Mesendoderm (in vitro differentiated cells): ENCODE data around the gene IL23R.
"Not testable (repeated sequence)": the region's sequence is repeated elsewhere in the genome, so short reads cannot be mapped to it uniquely, and the experiment has no call there.

Experiments used
- DNase-seq: peaks from one replicate; pipeline ENCODE4 v3.0.0; 2013
- H2AK5ac ChIP-seq: 2 replicates; pipeline ENCODE4 v1.6.1; 2013; ENCODE audit warnings: low read length, inconsistent platforms
- H2BK120ac ChIP-seq: 2 replicates; pipeline ENCODE4 v1.6.1; 2013; ENCODE audit warnings: low read depth, mild to moderate bottlenecking, low read length, moderate library complexity, mixed read lengths
- H2BK15ac ChIP-seq: replicated peaks from 2 replicates; pipeline ENCODE4 v1.6.1; 2013; ENCODE audit warnings: low read depth, mild to moderate bottlenecking, moderate library complexity
- H2BK5ac ChIP-seq: 2 replicates; pipeline ENCODE4 v1.6.1; 2013; ENCODE audit warnings: low read length, inconsistent platforms
- H3K18ac ChIP-seq: 2 replicates; pipeline ENCODE4 v1.6.1; 2013; ENCODE audit warnings: mild to moderate bottlenecking, low read length, mixed read lengths
- H3K23ac ChIP-seq: one replicate; pipeline ENCODE4 v1.6.1; 2013; ENCODE audit warnings: low read length
- H3K27ac ChIP-seq: 2 replicates; pipeline ENCODE4 v1.5.1; 2013; ENCODE audit warnings: low read depth, mild to moderate bottlenecking, inconsistent platforms, low read length, moderate library complexity
- H3K27me3 ChIP-seq: 2 replicates; pipeline ENCODE4 v1.6.1; 2013; ENCODE audit warnings: low read length, control low read depth, mild to moderate bottlenecking, inconsistent platforms; ENCODE audit not compliant: insufficient read depth, poor library complexity
- H3K36me3 ChIP-seq: 2 replicates; pipeline ENCODE4 v1.6.1; 2013; ENCODE audit warnings: low read length, inconsistent platforms; ENCODE audit not compliant: control insufficient read depth, insufficient read depth
- H3K4ac ChIP-seq: one replicate; pipeline ENCODE4 v1.6.1; 2013; ENCODE audit warnings: low read depth, mild to moderate bottlenecking, low read length, moderate library complexity
- H3K4me1 ChIP-seq: 2 replicates; pipeline ENCODE4 v1.6.1; 2013; ENCODE audit warnings: low read depth, low read length, inconsistent platforms; ENCODE audit not compliant: control insufficient read depth
- H3K4me2 ChIP-seq: 2 replicates; pipeline ENCODE4 v1.6.1; 2013; ENCODE audit warnings: low read length
- H3K4me3 ChIP-seq: 2 replicates; pipeline ENCODE4 v1.5.1; 2013; ENCODE audit warnings: mild to moderate bottlenecking, low read length
- H3K56ac ChIP-seq: one replicate; pipeline ENCODE4 v1.6.1; 2013; ENCODE audit warnings: low read length
- H3K79me1 ChIP-seq: 2 replicates; pipeline ENCODE4 v1.6.1; 2013; ENCODE audit warnings: low read length, inconsistent platforms
- H3K79me2 ChIP-seq: 2 replicates; pipeline ENCODE4 v1.6.1; 2013; ENCODE audit warnings: mild to moderate bottlenecking, low read length; ENCODE audit not compliant: control insufficient read depth, insufficient read depth
- H3K9ac ChIP-seq: 2 replicates; pipeline ENCODE4 v1.6.1; 2013; ENCODE audit warnings: low read length, inconsistent platforms
- H4K5ac ChIP-seq: one replicate; pipeline ENCODE4 v1.6.1; 2013; ENCODE audit warnings: low read length
- H4K8ac ChIP-seq: one replicate; pipeline ENCODE4 v1.6.1; 2013; ENCODE audit warnings: low read depth, mild to moderate bottlenecking, control low read depth, low read length, moderate library complexity
- WGBS: extraction: QIAGEN DNeasy Blood & Tissue Kit; methylation state at CpG from one replicate; pipeline ENCODE4 v1.1.7; 2013; ENCODE audit warnings: low lambda C conversion rate, missing lambda C conversion rate; ENCODE audit not compliant: insufficient coverage; ENCODE audit errors: extremely low coverage; 5-methylcytosine and 5-hydroxymethylcytosine counted together

Gene IL23R

GRCh38 chr1:67201891-67202290 lies 35.6 kb downstream of the IL23R start:
- H2BK5ac ChIP-seq: no peak overlapping the region
- no peak overlapping the region for H2BK120ac ChIP-seq
- no peak overlapping the region for H3K4ac ChIP-seq
- no peak overlapping the region for H3K4me2 ChIP-seq
- H3K36me3 ChIP-seq: no peaks in the 10 kb centered on the region
- no peaks in the 10 kb centered on the region for H3K4me1 ChIP-seq
- H3K9ac ChIP-seq: no peak overlapping the region
- H4K8ac ChIP-seq: no peak overlapping the region
- no peak overlapping the region for H2BK15ac ChIP-seq
- no peak overlapping the region for H3K23ac ChIP-seq
- H2AK5ac ChIP-seq: no peak overlapping the region
- no peak overlapping the region for H3K4me3 ChIP-seq
- no peak overlapping the region for H4K5ac ChIP-seq
- no peak overlapping the region for H3K18ac ChIP-seq
- H3K56ac ChIP-seq: no peak overlapping the region
- H3K79me2 ChIP-seq: no peaks in the 10 kb centered on the region
- no CpG with 5 or more reads among the region's 1 CpG for WGBS
- H3K27ac ChIP-seq: no peak overlapping the region
- no peaks in the 10 kb centered on the region for H3K79me1 ChIP-seq
- no peaks in the 10 kb centered on the region for H3K27me3 ChIP-seq
- DNase-seq: no peak

GRCh38 chr1:67204298-67204980 lies 38.2 kb downstream of the IL23R start:
- Histone ChIP-seq H3K27me3 (no peaks in the 10 kb centered on the region), H3K4me3 (no peak overlapping the region), H3K79me1 (no peaks in the 10 kb centered on the region), H2BK120ac (no peak overlapping the region), H3K27ac (no peak overlapping the region), H3K18ac (no peak overlapping the region), H3K36me3 (no peaks in the 10 kb centered on the region), H3K4ac (no peak overlapping the region), H3K23ac (no peak overlapping the region), H2BK15ac (no peak overlapping the region), H2AK5ac (no peak overlapping the region), H3K79me2 (no peaks in the 10 kb centered on the region), H3K4me1 (no peaks in the 10 kb centered on the region), H3K9ac (no peak overlapping the region), H3K56ac (no peak overlapping the region), H2BK5ac (no peak overlapping the region), H3K4me2 (no peak overlapping the region), H4K8ac (no peak overlapping the region), H4K5ac (no peak overlapping the region)
- no peak for DNase-seq
- no CpG with 5 or more reads among the region's 8 CpGs for WGBS

GRCh38 chr1:67207398-67207797 lies 41.1 kb downstream of the IL23R start:
- not testable (repeated sequence) for H3K27ac ChIP-seq, H2BK5ac ChIP-seq, H3K79me1 ChIP-seq, H3K56ac ChIP-seq, H3K23ac ChIP-seq, H2BK120ac ChIP-seq, H3K9ac ChIP-seq, H3K36me3 ChIP-seq, H3K4me3 ChIP-seq, H3K4ac ChIP-seq, H2AK5ac ChIP-seq, H3K4me1 ChIP-seq, H3K79me2 ChIP-seq, H3K27me3 ChIP-seq, H3K18ac ChIP-seq, H4K5ac ChIP-seq, H4K8ac ChIP-seq, H3K4me2 ChIP-seq, H2BK15ac ChIP-seq, DNase-seq
- WGBS: no CpG with 5 or more reads among the region's 5 CpGs

GRCh38 chr1:67208217-67208616 lies 42.0 kb downstream of the IL23R start:
- H3K9ac ChIP-seq: no peak overlapping the region
- no peaks in the 10 kb centered on the region for H3K27me3 ChIP-seq
- no peak overlapping the region for H3K4ac ChIP-seq
- no CpG with 5 or more reads among the region's 2 CpGs for WGBS
- H3K36me3 ChIP-seq: no peaks in the 10 kb centered on the region
- no peak for DNase-seq
- no peaks in the 10 kb centered on the region for H3K79me1 ChIP-seq
- no peaks in the 10 kb centered on the region for H3K4me1 ChIP-seq
- no peak overlapping the region for H3K56ac ChIP-seq
- no peak overlapping the region for H4K5ac ChIP-seq
- no peak overlapping the region for H2BK120ac ChIP-seq
- no peak overlapping the region for H4K8ac ChIP-seq
- no peak overlapping the region for H3K4me3 ChIP-seq
- no peaks in the 10 kb centered on the region for H3K79me2 ChIP-seq
- H2AK5ac ChIP-seq: no peak overlapping the region
- no peak overlapping the region for H3K4me2 ChIP-seq
- no peak overlapping the region for H2BK15ac ChIP-seq
- no peak overlapping the region for H3K23ac ChIP-seq
- no peak overlapping the region for H3K27ac ChIP-seq
- H3K18ac ChIP-seq: no peak overlapping the region
- H2BK5ac ChIP-seq: no peak overlapping the region

GRCh38 chr1:67209521-67209920 lies 43.3 kb downstream of the IL23R start:
- Histone ChIP-seq H3K79me1 (no peaks in the 10 kb centered on the region), H3K18ac (no peak overlapping the region), H2AK5ac (no peak overlapping the region), H4K8ac (no peak overlapping the region), H3K27me3 (no peaks in the 10 kb centered on the region), H3K4me2 (no peak overlapping the region), H4K5ac (no peak overlapping the region), H2BK5ac (no peak overlapping the region), H3K4ac (no peak overlapping the region), H3K4me3 (no peak overlapping the region), H3K27ac (no peak overlapping the region), H3K36me3 (no peaks in the 10 kb centered on the region), H2BK120ac (no peak overlapping the region), H3K23ac (no peak overlapping the region), H2BK15ac (no peak overlapping the region), H3K4me1 (no peaks in the 10 kb centered on the region), H3K9ac (no peak overlapping the region), H3K79me2 (no peaks in the 10 kb centered on the region), H3K56ac (no peak overlapping the region)
- no peak for DNase-seq
- WGBS: no CpG with 5 or more reads among the region's 3 CpGs
